Loucy (cell line): Measurements from ENCODE around the gene ZNF469.

Experiments
- EZH2phosphoT487 ChIP-seq: fragments of 200-600 bp; IDR thresholded peaks from 2 replicates; pipeline ENCODE4 v1.6.1; 2018; ENCODE audit warnings: antibody characterized with exemption, mild to moderate bottlenecking, moderate library complexity, borderline replicate concordance
- TF ChIP-seq, protein P1 (sequence below): fragments of 200-600 bp; sonication (generic); conservative IDR thresholded peaks from 2 replicates; pipeline ENCODE4 v1.5.1; 2014; ENCODE audit warnings: mild to moderate bottlenecking, antibody characterized with exemption, low read length

DNA sequence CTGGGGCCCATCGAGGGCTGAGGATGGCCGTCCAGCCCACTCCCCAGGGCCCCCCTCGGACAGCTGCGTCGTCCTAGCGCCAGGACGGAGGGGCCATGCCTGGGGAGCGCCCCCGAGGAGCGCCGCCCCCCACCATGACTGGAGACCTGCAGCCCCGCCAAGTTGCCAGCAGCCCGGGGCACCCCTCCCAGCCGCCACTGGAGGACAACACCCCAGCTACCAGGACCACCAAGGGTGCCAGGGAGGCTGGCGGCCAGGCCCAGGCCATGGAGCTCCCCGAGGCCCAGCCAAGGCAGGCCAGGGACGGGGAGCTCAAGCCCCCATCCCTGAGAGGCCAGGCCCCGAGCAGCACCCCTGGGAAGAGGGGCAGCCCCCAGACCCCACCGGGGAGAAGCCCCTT, 44.6 kb downstream of the ZNF469 start:
- TF ChIP-seq, protein P1, sequence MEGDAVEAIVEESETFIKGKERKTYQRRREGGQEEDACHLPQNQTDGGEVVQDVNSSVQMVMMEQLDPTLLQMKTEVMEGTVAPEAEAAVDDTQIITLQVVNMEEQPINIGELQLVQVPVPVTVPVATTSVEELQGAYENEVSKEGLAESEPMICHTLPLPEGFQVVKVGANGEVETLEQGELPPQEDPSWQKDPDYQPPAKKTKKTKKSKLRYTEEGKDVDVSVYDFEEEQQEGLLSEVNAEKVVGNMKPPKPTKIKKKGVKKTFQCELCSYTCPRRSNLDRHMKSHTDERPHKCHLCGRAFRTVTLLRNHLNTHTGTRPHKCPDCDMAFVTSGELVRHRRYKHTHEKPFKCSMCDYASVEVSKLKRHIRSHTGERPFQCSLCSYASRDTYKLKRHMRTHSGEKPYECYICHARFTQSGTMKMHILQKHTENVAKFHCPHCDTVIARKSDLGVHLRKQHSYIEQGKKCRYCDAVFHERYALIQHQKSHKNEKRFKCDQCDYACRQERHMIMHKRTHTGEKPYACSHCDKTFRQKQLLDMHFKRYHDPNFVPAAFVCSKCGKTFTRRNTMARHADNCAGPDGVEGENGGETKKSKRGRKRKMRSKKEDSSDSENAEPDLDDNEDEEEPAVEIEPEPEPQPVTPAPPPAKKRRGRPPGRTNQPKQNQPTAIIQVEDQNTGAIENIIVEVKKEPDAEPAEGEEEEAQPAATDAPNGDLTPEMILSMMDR: no peak
- TF ChIP-seq EZH2phosphoT487: no peak
